GM12873 (cell line): ENCODE measurements around the gene CCL5.

Experiments used
- CTCF ChIP-seq: IDR thresholded peaks from 2 replicates; pipeline ENCODE4 v1.5.1; 2012; ENCODE audit warnings: low read depth, mild to moderate bottlenecking, moderate library complexity, low read length, control low read depth; ENCODE audit not compliant: insufficient read depth; ENCODE audit errors: missing control alignments

Gene CCL5

GRCh38 chr17:35889818-35890773 lies 9.9 kb upstream of the CCL5 start:
- TF ChIP-seq CTCF = no peak

GRCh38 chr17:35889241-35889640 lies 9.1 kb upstream of the CCL5 start:
- TF ChIP-seq CTCF = no peak

- no peak for TF ChIP-seq CTCF
Measured at GRCh38 chr17:35878361-35878760, 1.8 kb downstream of the CCL5 start.

GRCh38 chr17:35877345-35878029 lies 2.7 kb downstream of the CCL5 start:
- TF ChIP-seq CTCF = no peak

- no peak for TF ChIP-seq CTCF
Measured at GRCh38 chr17:35876534-35876933, 3.6 kb downstream of the CCL5 start.

GRCh38 chr17:35875800-35876139 lies 4.4 kb downstream of the CCL5 start:
- no peak for TF ChIP-seq CTCF

- TF ChIP-seq CTCF = no peak
Measured at GRCh38 chr17:35875072-35875799, 4.9 kb downstream of the CCL5 start.
